K562 (cell line): ENCODE data around the gene CRTC3.

Experiments
- CEBPB ChIP-seq: fragments of 450-650 bp; IDR thresholded peaks from 2 replicates; pipeline ENCODE4 v1.6.1; 2016; ENCODE audit warnings: missing genetic modification characterization, missing compliant biosample characterization
- CTCF ChIP-seq, 3 experiments: IDR thresholded peaks in 2 of 3; conservative IDR thresholded peaks in 1 of 3; 2 replicates each; pipeline ENCODE4 v1.5.1; 2011 to 2012; ENCODE audit warnings: low read length in 3 of 3, mild to moderate bottlenecking in 3 of 3, control low read depth in 2 of 3, improper control_type of control experiment in 1 of 3, inconsistent platforms in 1 of 3, low read depth in 1 of 3, mixed read lengths in 1 of 3, moderate library complexity in 1 of 3; ENCODE audit not compliant: insufficient read depth in 2 of 3
- EP300 ChIP-seq: IDR thresholded peaks from 2 replicates; pipeline ENCODE4 v1.6.1; 2012; ENCODE audit warnings: low read length, improper control_type of control experiment
- L3MBTL2 ChIP-seq: fragments of 450-650 bp; IDR thresholded peaks from 2 replicates; pipeline ENCODE4 v1.6.1; 2016; ENCODE audit warnings: mild to moderate bottlenecking, moderate library complexity
- MAZ ChIP-seq, 2 experiments: fragments of 450-650 bp in 1 of 2; sonication (generic) in 1 of 2; formaldehyde crosslinking; IDR thresholded peaks in 1 of 2; conservative IDR thresholded peaks in 1 of 2; 2 replicates each; pipeline versions ENCODE4 v1.4.0 to v1.5.0; 2020; ENCODE audit warnings: mild to moderate bottlenecking in 1 of 2, missing genetic modification reagents in 1 of 2
- MTA3 ChIP-seq: fragments of 450-650 bp; formaldehyde crosslinking; IDR thresholded peaks from 2 replicates; pipeline ENCODE4 v1.6.1; 2017; ENCODE audit warnings: mild to moderate bottlenecking, borderline replicate concordance
- NR2F6 ChIP-seq: fragments of 450-650 bp; formaldehyde crosslinking; IDR thresholded peaks from 2 replicates; pipeline ENCODE4 v1.4.0; 2020; ENCODE audit warnings: mild to moderate bottlenecking
- POLR2AphosphoS5 ChIP-seq: IDR thresholded peaks from 2 replicates; pipeline ENCODE4 v1.6.1; 2011; ENCODE audit warnings: mild to moderate bottlenecking, low read depth, low read length, moderate library complexity; ENCODE audit not compliant: control insufficient read depth, insufficient read depth
- TARDBP ChIP-seq: fragments of 450-650 bp; IDR thresholded peaks from 2 replicates; pipeline ENCODE4 v1.6.1; 2016
- TEAD4 ChIP-seq, 2 experiments: sonication (generic) in 1 of 2; formaldehyde crosslinking in 1 of 2; IDR thresholded peaks; 2 replicates each; pipeline versions ENCODE4 v1.6.1 to v1.8.0; 2012 to 2022; ENCODE audit warnings: borderline replicate concordance in 1 of 2, inconsistent platforms in 1 of 2, low read length in 1 of 2, mild to moderate bottlenecking in 1 of 2, missing genetic modification reagents in 1 of 2
- ZFP1 ChIP-seq: fragments of 450-650 bp; formaldehyde crosslinking; IDR thresholded peaks from 2 replicates; pipeline ENCODE4 v1.4.0; 2020; ENCODE audit warnings: mild to moderate bottlenecking, mixed read lengths
- ZNF124 ChIP-seq: sonication (generic); formaldehyde crosslinking; IDR thresholded peaks from 2 replicates; pipeline ENCODE4 v1.8.1; 2022; ENCODE audit warnings: missing genetic modification reagents
- TF ChIP-seq, protein P1 (sequence below): sonication (generic); formaldehyde crosslinking; IDR thresholded peaks from 2 replicates; pipeline ENCODE4 v1.8.0; 2023; ENCODE audit warnings: mild to moderate bottlenecking, missing genetic modification reagents

- TF ChIP-seq CEBPB (tag) (no peak), ZNF124 (CRISPR knock-in tag) (no peak), POLR2AphosphoS5 (no peak), TEAD4 (IDR thresholded peaks at IDR 0.05; ENCODE audit: low read length) (no peak), TEAD4 (CRISPR knock-in tag; IDR thresholded peaks at IDR 0.05; ENCODE audit: borderline replicate concordance) (no peak), L3MBTL2 (no peak), CTCF (IDR thresholded peaks at IDR 0.05 in 2 of 3, conservative IDR thresholded peaks at IDR 0.05 in 1 of 3; ENCODE audit: insufficient read depth in 2 of 3, low read depth in 1 of 3, low read length in 3 of 3) (no peak), EP300 (no peak), NR2F6 (no peak), MAZ (CRISPR knock-in tag; conservative IDR thresholded peaks at IDR 0.05 in 1 of 2, IDR thresholded peaks at IDR 0.05 in 1 of 2) (no peak), MTA3 (no peak), TARDBP (no peak), ZFP1 (no peak)
- TF ChIP-seq, protein P1, sequence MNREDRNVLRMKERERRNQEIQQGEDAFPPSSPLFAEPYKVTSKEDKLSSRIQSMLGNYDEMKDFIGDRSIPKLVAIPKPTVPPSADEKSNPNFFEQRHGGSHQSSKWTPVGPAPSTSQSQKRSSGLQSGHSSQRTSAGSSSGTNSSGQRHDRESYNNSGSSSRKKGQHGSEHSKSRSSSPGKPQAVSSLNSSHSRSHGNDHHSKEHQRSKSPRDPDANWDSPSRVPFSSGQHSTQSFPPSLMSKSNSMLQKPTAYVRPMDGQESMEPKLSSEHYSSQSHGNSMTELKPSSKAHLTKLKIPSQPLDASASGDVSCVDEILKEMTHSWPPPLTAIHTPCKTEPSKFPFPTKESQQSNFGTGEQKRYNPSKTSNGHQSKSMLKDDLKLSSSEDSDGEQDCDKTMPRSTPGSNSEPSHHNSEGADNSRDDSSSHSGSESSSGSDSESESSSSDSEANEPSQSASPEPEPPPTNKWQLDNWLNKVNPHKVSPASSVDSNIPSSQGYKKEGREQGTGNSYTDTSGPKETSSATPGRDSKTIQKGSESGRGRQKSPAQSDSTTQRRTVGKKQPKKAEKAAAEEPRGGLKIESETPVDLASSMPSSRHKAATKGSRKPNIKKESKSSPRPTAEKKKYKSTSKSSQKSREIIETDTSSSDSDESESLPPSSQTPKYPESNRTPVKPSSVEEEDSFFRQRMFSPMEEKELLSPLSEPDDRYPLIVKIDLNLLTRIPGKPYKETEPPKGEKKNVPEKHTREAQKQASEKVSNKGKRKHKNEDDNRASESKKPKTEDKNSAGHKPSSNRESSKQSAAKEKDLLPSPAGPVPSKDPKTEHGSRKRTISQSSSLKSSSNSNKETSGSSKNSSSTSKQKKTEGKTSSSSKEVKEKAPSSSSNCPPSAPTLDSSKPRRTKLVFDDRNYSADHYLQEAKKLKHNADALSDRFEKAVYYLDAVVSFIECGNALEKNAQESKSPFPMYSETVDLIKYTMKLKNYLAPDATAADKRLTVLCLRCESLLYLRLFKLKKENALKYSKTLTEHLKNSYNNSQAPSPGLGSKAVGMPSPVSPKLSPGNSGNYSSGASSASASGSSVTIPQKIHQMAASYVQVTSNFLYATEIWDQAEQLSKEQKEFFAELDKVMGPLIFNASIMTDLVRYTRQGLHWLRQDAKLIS (CRISPR knock-in tag) = no peak
Measured at GRCh38 chr15:90497376-90497775, 32.3 kb upstream of the CRTC3 start.
